Measurements from ENCODE around the gene GDF15.
"Not testable (repeated sequence)": the region's sequence is repeated elsewhere in the genome, so short reads cannot be mapped to it uniquely, and the experiment has no call there.

GDF15 gene

GRCh38 chr19:18379803-18380747 lies 5.9 kb upstream of the GDF15 start:
- H3K36me3 Mint-ChIP-seq (ENCODE audit: low read depth), result no peaks in the 10 kb centered on the region
- H3K4me1 Mint-ChIP-seq (ENCODE audit: low read depth), result no peaks in the 10 kb centered on the region
- H3K4me3 Mint-ChIP-seq, result no peak overlapping the region
- no peak overlapping the region for H3K27ac Mint-ChIP-seq
- H3K27me3 Mint-ChIP-seq, result peaks cover 8% of the 10 kb centered on the region
- H3K9me3 Mint-ChIP-seq, result no peaks in the 10 kb centered on the region

GRCh38 chr19:18380843-18381242 lies 5.1 kb upstream of the GDF15 start:
- Mint-ChIP-seq H3K36me3 (ENCODE audit: low read depth) (no peaks in the 10 kb centered on the region), H3K9me3 (no peaks in the 10 kb centered on the region), H3K4me1 (ENCODE audit: low read depth) (no peaks in the 10 kb centered on the region), H3K27me3 (peaks cover 16% of the 10 kb centered on the region), H3K4me3 (no peak overlapping the region), H3K27ac (no peak overlapping the region)

- not testable (repeated sequence) for H3K4me1 Mint-ChIP-seq (ENCODE audit: low read depth); H3K9me3 Mint-ChIP-seq; H3K36me3 Mint-ChIP-seq (ENCODE audit: low read depth); H3K4me3 Mint-ChIP-seq; H3K27ac Mint-ChIP-seq
- peaks cover 38% of the 10 kb centered on the region for H3K27me3 Mint-ChIP-seq
Observed at GRCh38 chr19:18383622-18384021, 2.3 kb upstream of the GDF15 start.

- H3K4me3 Mint-ChIP-seq, result no peak overlapping the region
- H3K27me3 Mint-ChIP-seq, result peaks cover 46% of the 10 kb centered on the region
- no peak overlapping the region for H3K27ac Mint-ChIP-seq
- peaks cover 10% of the 10 kb centered on the region for H3K4me1 Mint-ChIP-seq (ENCODE audit: low read depth)
- H3K36me3 Mint-ChIP-seq (ENCODE audit: low read depth), result no peaks in the 10 kb centered on the region
- no peaks in the 10 kb centered on the region for H3K9me3 Mint-ChIP-seq
Observed at GRCh38 chr19:18384775-18385174, 1.2 kb upstream of the GDF15 start.

- no peak overlapping the region for H3K27ac Mint-ChIP-seq
- no peaks in the 10 kb centered on the region for H3K9me3 Mint-ChIP-seq
- H3K4me3 Mint-ChIP-seq, result no peak overlapping the region
- H3K27me3 Mint-ChIP-seq, result peaks cover 50% of the 10 kb centered on the region
- peaks cover 10% of the 10 kb centered on the region for H3K4me1 Mint-ChIP-seq (ENCODE audit: low read depth)
- H3K36me3 Mint-ChIP-seq (ENCODE audit: low read depth), result no peaks in the 10 kb centered on the region
Observed at GRCh38 chr19:18385359-18385674, 641 bp upstream of the GDF15 start.

- no peaks in the 10 kb centered on the region for H3K36me3 Mint-ChIP-seq (ENCODE audit: low read depth)
- H3K27ac Mint-ChIP-seq, result no peak overlapping the region
- H3K27me3 Mint-ChIP-seq, result peaks cover 54% of the 10 kb centered on the region
- no peak overlapping the region for H3K4me3 Mint-ChIP-seq
- H3K9me3 Mint-ChIP-seq, result no peaks in the 10 kb centered on the region
- H3K4me1 Mint-ChIP-seq (ENCODE audit: low read depth), result peaks cover 10% of the 10 kb centered on the region
Observed at GRCh38 chr19:18386543-18387271, 749 bp downstream of the GDF15 start.

GRCh38 chr19:18388100-18388959 lies 2.4 kb downstream of the GDF15 start:
- H3K4me3 Mint-ChIP-seq, result peak overlapping the region; percentile 69
- H3K4me1 Mint-ChIP-seq (ENCODE audit: low read depth), result peaks cover 10% of the 10 kb centered on the region
- H3K27me3 Mint-ChIP-seq, result peaks cover 54% of the 10 kb centered on the region
- no peak overlapping the region for H3K27ac Mint-ChIP-seq
- H3K36me3 Mint-ChIP-seq (ENCODE audit: low read depth), result no peaks in the 10 kb centered on the region
- H3K9me3 Mint-ChIP-seq, result no peaks in the 10 kb centered on the region

- no peaks in the 10 kb centered on the region for H3K9me3 Mint-ChIP-seq
- H3K27ac Mint-ChIP-seq, result no peak overlapping the region
- H3K36me3 Mint-ChIP-seq (ENCODE audit: low read depth), result no peaks in the 10 kb centered on the region
- H3K4me3 Mint-ChIP-seq, result no peak overlapping the region
- H3K27me3 Mint-ChIP-seq, result peaks cover 54% of the 10 kb centered on the region
- peaks cover 10% of the 10 kb centered on the region for H3K4me1 Mint-ChIP-seq (ENCODE audit: low read depth)
Observed at GRCh38 chr19:18388960-18389725, 3.2 kb downstream of the GDF15 start.

DNA sequence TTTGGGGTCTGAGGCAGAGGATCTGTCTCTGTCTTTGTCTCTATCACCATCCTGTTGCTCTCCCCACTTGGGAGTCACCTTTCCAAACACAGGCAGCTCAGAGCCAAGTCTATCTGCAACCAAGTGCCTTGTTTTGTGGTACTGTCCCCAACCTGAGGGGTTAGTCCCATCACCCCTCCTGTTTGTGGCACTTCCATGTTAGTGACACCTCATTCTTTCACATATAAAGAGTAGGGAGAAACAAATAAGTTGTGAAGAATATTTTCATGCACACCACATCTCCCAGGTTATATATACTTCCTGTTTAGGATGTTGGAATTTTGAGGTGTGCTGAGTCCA lies 3.7 kb downstream of the GDF15 start:
- no peaks in the 10 kb centered on the region for H3K36me3 Mint-ChIP-seq (ENCODE audit: low read depth)
- H3K27me3 Mint-ChIP-seq, result peaks cover 50% of the 10 kb centered on the region
- no peak overlapping the region for H3K27ac Mint-ChIP-seq
- H3K4me3 Mint-ChIP-seq, result no peak overlapping the region
- H3K9me3 Mint-ChIP-seq, result no peaks in the 10 kb centered on the region
- peaks cover 10% of the 10 kb centered on the region for H3K4me1 Mint-ChIP-seq (ENCODE audit: low read depth)

DNA sequence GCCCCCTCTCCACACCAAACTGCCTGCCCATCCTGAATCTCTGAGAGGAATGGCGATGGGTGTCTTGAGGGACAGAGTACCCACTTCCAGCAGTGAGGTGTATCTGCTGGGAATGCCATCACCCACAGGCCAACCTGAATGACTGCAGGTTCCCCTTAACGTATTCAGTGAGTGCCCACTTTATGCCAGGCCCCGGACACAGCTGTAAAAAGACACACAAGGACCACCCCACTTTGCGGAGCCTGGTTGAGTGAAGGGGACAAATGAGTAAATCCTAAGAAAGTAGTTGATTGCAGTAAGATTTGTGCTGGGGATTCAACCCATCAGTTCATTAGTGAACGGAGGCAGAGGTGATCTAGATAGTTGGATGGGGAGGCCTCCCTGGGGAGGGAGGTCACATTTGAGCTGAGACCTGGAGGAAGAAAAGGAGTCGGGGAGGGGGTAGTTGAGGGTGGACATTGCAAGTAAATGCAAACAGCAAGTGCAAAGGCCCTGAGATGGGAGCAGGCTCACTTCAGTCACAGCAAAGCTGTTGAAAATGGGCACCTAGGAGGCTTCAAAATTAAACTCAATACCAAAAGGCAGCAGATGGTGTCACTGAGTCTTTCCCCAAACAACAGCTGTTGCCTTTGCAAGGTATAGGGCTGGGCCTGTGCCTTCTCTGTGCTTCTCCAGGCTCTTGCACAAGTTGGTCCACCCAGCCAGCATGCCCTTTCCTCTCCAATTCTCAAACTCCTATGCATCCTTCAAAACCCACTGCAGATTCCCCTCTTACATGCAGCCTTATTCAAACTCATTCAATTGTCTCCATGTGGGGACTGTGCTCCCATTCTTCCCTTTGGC lies 4.3 kb downstream of the GDF15 start:
- Mint-ChIP-seq H3K27ac (no peak overlapping the region), H3K9me3 (no peaks in the 10 kb centered on the region), H3K4me1 (ENCODE audit: low read depth) (peaks cover 10% of the 10 kb centered on the region), H3K27me3 (peaks cover 44% of the 10 kb centered on the region), H3K36me3 (ENCODE audit: low read depth) (no peaks in the 10 kb centered on the region), H3K4me3 (no peak overlapping the region)

- Mint-ChIP-seq H3K27me3 (peaks cover 33% of the 10 kb centered on the region), H3K27ac (no peak overlapping the region), H3K36me3 (ENCODE audit: low read depth) (no peaks in the 10 kb centered on the region), H3K4me1 (ENCODE audit: low read depth) (peaks cover 10% of the 10 kb centered on the region), H3K4me3 (no peak overlapping the region), H3K9me3 (no peaks in the 10 kb centered on the region)
Observed at GRCh38 chr19:18391509-18392075, 5.6 kb downstream of the GDF15 start.

DNA sequence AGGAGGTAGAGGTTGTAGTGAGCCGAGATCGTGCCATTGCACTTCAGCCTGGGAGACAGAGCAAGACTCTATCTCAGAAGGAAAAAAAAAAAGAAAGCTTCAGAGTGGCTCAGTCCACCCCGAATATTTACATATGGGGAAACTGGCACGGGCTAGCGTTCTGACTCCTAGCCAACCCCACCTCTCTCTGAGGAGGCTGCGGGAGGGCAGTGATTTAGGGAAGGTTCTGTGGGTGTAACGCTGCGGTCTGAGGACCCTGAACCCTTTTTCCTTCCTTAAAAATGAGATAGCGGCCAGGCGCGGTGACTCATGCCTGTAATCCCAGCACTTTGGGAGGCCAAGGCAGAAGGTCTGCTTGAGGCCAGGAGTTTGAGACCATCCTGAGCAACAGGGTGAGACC lies 6.5 kb downstream of the GDF15 start:
- Mint-ChIP-seq H3K27ac (no peak overlapping the region), H3K4me1 (ENCODE audit: low read depth) (peaks cover 9% of the 10 kb centered on the region), H3K36me3 (ENCODE audit: low read depth) (no peaks in the 10 kb centered on the region), H3K27me3 (peaks cover 26% of the 10 kb centered on the region), H3K9me3 (no peaks in the 10 kb centered on the region), H3K4me3 (no peak overlapping the region)

DNA sequence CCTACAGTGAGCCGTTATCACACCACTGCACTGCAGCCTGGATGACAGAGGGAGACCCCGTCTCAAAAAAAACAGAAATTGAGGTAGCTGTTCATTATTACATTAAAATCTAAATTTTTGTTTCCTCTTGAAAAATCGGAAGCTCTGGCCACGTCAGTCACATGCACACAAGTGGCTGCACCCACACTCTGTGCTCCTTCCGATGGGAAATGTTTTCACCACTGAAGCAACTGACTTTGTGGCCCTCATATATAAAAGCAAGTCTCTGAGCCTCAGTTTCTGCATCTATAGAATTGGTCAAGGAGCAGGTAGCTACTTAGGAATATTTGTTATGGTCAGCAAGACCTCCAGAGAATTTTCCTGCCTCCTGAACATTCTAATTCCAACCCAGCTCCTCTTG lies 7.0 kb downstream of the GDF15 start:
- Mint-ChIP-seq H3K27ac (no peak overlapping the region), H3K27me3 (peaks cover 24% of the 10 kb centered on the region), H3K4me1 (ENCODE audit: low read depth) (peaks cover 7% of the 10 kb centered on the region), H3K36me3 (ENCODE audit: low read depth) (no peaks in the 10 kb centered on the region), H3K4me3 (no peak overlapping the region), H3K9me3 (no peaks in the 10 kb centered on the region)
